HepG2 (cell line): ENCODE results near the gene GMFB. TPM values are rescaled to one million over a fixed set of nuclear protein-coding genes. Genes with fewer than 3 reads are reported as not detected.
A peak's percentile ranks its signal among the peaks of the same experiment; 100 is the strongest.

Source experiments
- ATAC-seq: fragments of 200-7000 bp; cut with Tn5 transposase; 3 replicates; pipeline ENCODE4 v1.9.1; 2020; ENCODE audit warnings: mild to moderate bottlenecking, moderate library complexity
- BruUV-seq: library from RNA; stranded (reverse); fragments of 400-500 nt; replicated peaks from 2 replicates; lab custom pipeline; 2021; lab: Mats Ljungman, UMichigan
- CTCF ChIA-PET: fragments of 300-600 bp; formaldehyde crosslinking; extraction: SDS; loops from one replicate; lab custom pipeline; 2021; ENCODE audit warnings: low total read pairs, inconsistent platforms, low intra/inter-chr PET ratio; lab: Yijun Ruan, JAX
- POLR2A ChIA-PET: fragments of 350-600 bp; sonication (Branson Sonifier 250); formaldehyde crosslinking; loops from one replicate; lab custom pipeline; 2020; ENCODE audit warnings: antibody characterized with exemption, inconsistent platforms; lab: Yijun Ruan, JAX
- DNase-seq: peaks from one replicate; pipeline ENCODE4 v3.0.0-alpha.2; 2015; ENCODE audit warnings: low spot score
- FAIRE-seq: peaks from 3 replicates; lab custom pipeline; 2011; peaks lifted over from hg19 to GRCh38; lab: Jason Lieb, UNC
- H2AFZ ChIP-seq: one replicate; pipeline ENCODE4 v1.6.1; 2011; ENCODE audit warnings: low read length, inconsistent platforms
- H3K27ac ChIP-seq: fragments of 300-600 bp; 3 replicates; pipeline ENCODE4 v1.8.0; 2011; ENCODE audit warnings: mixed run types, mild to moderate bottlenecking, mixed read lengths, low read length, inconsistent platforms; ENCODE audit not compliant: insufficient read depth; ENCODE audit errors: extremely low read length
- H3K27me3 ChIP-seq, 2 experiments: fragments of 200-600 bp in 1 of 2; 2 replicates in 1 of 2; 3 replicates in 1 of 2; pipeline versions ENCODE4 v1.6.0 to v1.8.0; 2011; ENCODE audit warnings: low read length in 2 of 2, mild to moderate bottlenecking in 2 of 2, moderate library complexity in 2 of 2, inconsistent platforms in 1 of 2; ENCODE audit not compliant: insufficient read depth in 2 of 2, control insufficient read depth in 1 of 2
- H3K36me3 ChIP-seq, 2 experiments: fragments of 200-600 bp in 1 of 2; replicated peaks in 1 of 2; 2 replicates in 1 of 2; 3 replicates in 1 of 2; pipeline versions ENCODE4 v1.5.1 to v1.8.0; 2011; ENCODE audit warnings: low read length in 2 of 2, inconsistent platforms in 1 of 2; ENCODE audit not compliant: insufficient read depth in 2 of 2, control insufficient read depth in 1 of 2
- H3K4me1 ChIP-seq: 2 replicates; pipeline ENCODE4 v1.5.1; 2012; ENCODE audit warnings: low read length, inconsistent platforms; ENCODE audit not compliant: insufficient read depth
- H3K4me2 ChIP-seq: 2 replicates; pipeline ENCODE4 v1.6.0; 2011; ENCODE audit warnings: low read depth, low read length, inconsistent platforms
- H3K4me3 ChIP-seq, 3 experiments: fragments of 200-600 bp in 1 of 3; sonication (generic), shearing (Covaris generic) in 1 of 3; replicated peaks in 1 of 3; 2 replicates each; pipeline ENCODE4 v1.5.1; 2011 to 2016; ENCODE audit warnings: low read length in 3 of 3, inconsistent platforms in 2 of 3, low read depth in 2 of 3, mild to moderate bottlenecking in 2 of 3, control low read depth in 1 of 3, mixed read lengths in 1 of 3; ENCODE audit not compliant: insufficient read depth in 1 of 3
- H3K79me2 ChIP-seq: one replicate; pipeline ENCODE4 v1.6.1; 2011; ENCODE audit warnings: low read length, inconsistent platforms; ENCODE audit not compliant: insufficient read depth
- H3K9ac ChIP-seq: 2 replicates; pipeline ENCODE4 v1.6.0; 2011; ENCODE audit warnings: mild to moderate bottlenecking, low read depth, low read length, inconsistent platforms; ENCODE audit not compliant: insufficient read depth
- H3K9me3 ChIP-seq: 2 replicates; pipeline ENCODE4 v1.5.1; 2012; ENCODE audit warnings: mild to moderate bottlenecking, low read length
- H4K20me1 ChIP-seq: 2 replicates; pipeline ENCODE4 v1.6.0; 2011; ENCODE audit warnings: inconsistent platforms, mild to moderate bottlenecking, low read length, moderate library complexity; ENCODE audit not compliant: insufficient read depth
- ARNT ChIP-seq: fragments of 450-650 bp; IDR thresholded peaks from 2 replicates; pipeline ENCODE4 v1.6.1; 2017
- HNRNPK ChIP-seq: fragments of 200-400 bp; formaldehyde crosslinking; IDR thresholded peaks from 2 replicates; pipeline ENCODE4 v1.6.1; 2018; ENCODE audit warnings: low read length, low read depth, moderate library complexity, mild to moderate bottlenecking; ENCODE audit not compliant: poor library complexity, severe bottlenecking
- ONECUT2 ChIP-seq: sonication (generic); formaldehyde crosslinking; IDR thresholded peaks from 2 replicates; pipeline ENCODE4 v1.4.0; 2020; ENCODE audit warnings: missing genetic modification reagents
- PHF21A ChIP-seq: sonication (generic); formaldehyde crosslinking; IDR thresholded peaks from 2 replicates; pipeline ENCODE4 v1.5.0; 2020; ENCODE audit warnings: mild to moderate bottlenecking, missing genetic modification reagents
- POLR2AphosphoS5 ChIP-seq: IDR thresholded peaks from 2 replicates; pipeline ENCODE4 v1.6.1; 2012; ENCODE audit warnings: low read depth, low read length
- SIN3A ChIP-seq: IDR thresholded peaks from 2 replicates; pipeline ENCODE4 v1.6.1; 2011; ENCODE audit warnings: low read depth, mild to moderate bottlenecking, control low read depth, low read length, borderline replicate concordance
- SIX1 ChIP-seq: sonication (generic); formaldehyde crosslinking; IDR thresholded peaks from 2 replicates; pipeline ENCODE4 v1.4.0; 2020; ENCODE audit warnings: missing genetic modification reagents, borderline replicate concordance
- TBX2 ChIP-seq: sonication (generic); formaldehyde crosslinking; IDR thresholded peaks from 2 replicates; pipeline ENCODE4 v1.5.0; 2020; ENCODE audit warnings: missing genetic modification reagents, mild to moderate bottlenecking, borderline replicate concordance
- ZFP41 ChIP-seq: sonication (generic); formaldehyde crosslinking; IDR thresholded peaks from 2 replicates; pipeline ENCODE4 v1.4.0; 2020; ENCODE audit warnings: mild to moderate bottlenecking, missing genetic modification reagents, borderline replicate concordance
- ZMYM3 ChIP-seq: sonication (generic); formaldehyde crosslinking; IDR thresholded peaks from 2 replicates; pipeline ENCODE4 v1.5.1; 2020; ENCODE audit warnings: mild to moderate bottlenecking, missing genetic modification reagents
- ZNF276 ChIP-seq: sonication (generic); formaldehyde crosslinking; IDR thresholded peaks from 2 replicates; pipeline ENCODE4 v1.4.0; 2020; ENCODE audit warnings: mild to moderate bottlenecking, low read depth, missing genetic modification reagents
- ZNF562 ChIP-seq: sonication (generic); formaldehyde crosslinking; IDR thresholded peaks from 2 replicates; pipeline ENCODE4 v1.8.0; 2022; ENCODE audit warnings: missing genetic modification reagents, borderline replicate concordance
- ZNF672 ChIP-seq: sonication (generic); formaldehyde crosslinking; IDR thresholded peaks from 2 replicates; pipeline ENCODE4 v1.8.1; 2022; ENCODE audit warnings: missing genetic modification reagents
- WGBS: methylation state at CpG from one replicate; pipeline ENCODE4 v1.1.6; 2017; ENCODE audit warnings: low lambda C conversion rate; 5-methylcytosine and 5-hydroxymethylcytosine counted together
- in situ Hi-C: cut with HindIII; loops from 2 replicates; pipeline ENCODE4 v1.10.0; 2017; ENCODE audit warnings: low pct_unique_long_range_greater_than_20kb; ENCODE audit not compliant: extremely low pct_ligation_motif_present
- intact Hi-C: fragments of 100-400 bp; cut with micrococcal nuclease; formaldehyde crosslinking; loops from one replicate; pipeline ENCODE4 v1.10.0; 2022; ENCODE audit not compliant: unreplicated experiment
- polyA plus RNA-seq, 8 experiments: library from polyadenylated mRNA; depleted of rRNA in 3 of 8; stranded (reverse) in 7 of 8; unstranded in 1 of 8; fragments of >200 nt; fragmentation: Illumina TruSeq in 4 of 8; extraction: Trizol in 4 of 8; gene quantifications; 2 replicates each; pipeline versions ENCODE4 v1.2.1 to v1.2.3, GENCODE V29; 2011 to 2016; ENCODE audit warnings: low read depth in 4 of 8, missing spikeins in 1 of 8, mixed read lengths in 1 of 8; ENCODE audit not compliant: insufficient read depth in 1 of 8
- total RNA-seq, 5 experiments: library from RNA; depleted of rRNA; stranded (reverse); fragments of >200 nt; fragmentation: Illumina TruSeq; extraction: Trizol; gene quantifications; 2 replicates each; pipeline ENCODE4 v1.2.3, GENCODE V29; 2016; ENCODE audit warnings: low read depth in 1 of 5
- TF ChIP-seq, protein P1 (sequence below): sonication (generic); formaldehyde crosslinking; IDR thresholded peaks from 2 replicates; pipeline ENCODE4 v1.4.0; 2020; ENCODE audit warnings: missing genetic modification reagents
- TF ChIP-seq, protein P2 (sequence below): sonication (generic); formaldehyde crosslinking; IDR thresholded peaks from 2 replicates; pipeline ENCODE4 v1.5.0; 2020; ENCODE audit warnings: missing genetic modification reagents, mild to moderate bottlenecking, borderline replicate concordance

GMFB gene
- total and polyA plus RNA-seq, 2 of the 13 experiments (the other 11 are each of a cell fraction or from before 2014, with no cell fraction given) = 17.3 to 68.2 TPM

DNA sequence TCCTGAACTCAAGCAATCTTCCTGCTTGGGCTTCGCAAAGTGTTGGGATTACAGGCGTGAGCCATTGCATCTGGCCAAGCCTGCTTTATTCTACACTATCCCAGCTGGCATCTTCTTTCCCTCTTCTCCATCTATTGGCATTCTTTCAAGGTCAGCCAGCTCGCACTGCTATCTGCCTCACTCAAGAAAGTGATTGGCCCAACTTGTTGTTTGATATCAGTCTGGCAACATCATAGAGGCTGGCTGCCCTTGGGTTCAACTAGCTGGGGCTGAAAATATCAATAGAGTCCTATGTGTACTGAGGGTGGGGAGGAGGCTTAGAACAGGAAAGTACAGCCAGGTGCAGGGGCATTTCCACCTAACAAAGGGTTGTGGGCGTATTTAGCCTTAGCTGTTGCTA lies 17.1 kb downstream of the GMFB start:
- BruUV-seq = no TSS peak
- no peak overlapping the region for H2AFZ ChIP-seq
- DNase-seq = no peak
- intact Hi-C loops = no loop called here
- 91% methylated on average over 4 of the region's 4 CpGs for WGBS
- POLR2A ChIA-PET = interaction anchor here (1.0 kb wide), 1 partner anchor 16 kb away, joined by 3 read pairs; no protein-coding TSS in a partner anchor
- no peaks in the 10 kb centered on the region for H4K20me1 ChIP-seq
- no peak overlapping the region for H3K4me2 ChIP-seq
- H3K79me2 ChIP-seq = no peaks in the 10 kb centered on the region
- peak; percentile 31; the same call in 2 of the 3 replicates for ATAC-seq
- in situ Hi-C loops = no loop called here
- CTCF ChIA-PET = no interaction called here
- no peak for FAIRE-seq
- no peaks in the 10 kb centered on the region for H3K27me3 ChIP-seq
- TF ChIP-seq ONECUT2 (no peak), TBX2 (no peak), SIN3A (no peak), ARNT (no peak)
- TF ChIP-seq, protein P1, sequence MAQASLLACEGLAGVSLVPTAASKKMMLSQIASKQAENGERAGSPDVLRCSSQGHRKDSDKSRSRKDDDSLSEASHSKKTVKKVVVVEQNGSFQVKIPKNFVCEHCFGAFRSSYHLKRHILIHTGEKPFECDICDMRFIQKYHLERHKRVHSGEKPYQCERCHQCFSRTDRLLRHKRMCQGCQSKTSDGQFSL = no peak
- H3K9ac ChIP-seq = no peak overlapping the region
- peaks cover 0 to 11% of the 10 kb centered on the region in 2 experiments; a peak in 2 of 5 replicates for H3K36me3 ChIP-seq
- 0 out of 2 replicates have a peak, but pooled peaks cover 14% of the 10 kb centered on the region for H3K4me1 ChIP-seq
- peaks cover 12% of the 10 kb centered on the region for H3K9me3 ChIP-seq
- no peak overlapping the region for H3K4me3 ChIP-seq
- H3K27ac ChIP-seq = no peak overlapping the region

DNA sequence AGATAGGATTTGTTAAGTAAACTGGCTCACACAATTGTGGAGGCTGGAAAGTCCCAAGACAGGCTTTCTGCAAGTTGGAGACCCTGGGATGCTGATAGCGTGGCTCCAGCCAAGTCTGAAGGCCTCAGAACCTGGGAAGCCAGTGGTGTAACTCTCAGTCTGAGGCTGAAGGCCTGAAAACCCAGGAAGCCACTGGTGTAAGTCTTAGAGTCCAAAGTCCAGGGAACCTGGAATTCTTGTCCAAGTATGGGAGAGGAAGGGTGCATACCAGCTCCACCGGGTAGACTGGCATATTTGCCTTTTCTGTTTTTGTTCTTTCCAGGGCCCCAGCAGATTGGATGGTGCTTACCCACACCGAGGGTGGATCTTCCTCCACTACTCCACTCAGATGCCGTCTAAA lies 18.1 kb downstream of the GMFB start:
- ChIA-PET POLR2A (no interaction called here), CTCF (no interaction called here)
- Histone ChIP-seq H3K9me3 (peaks cover 12% of the 10 kb centered on the region), H4K20me1 (no peaks in the 10 kb centered on the region), H3K27me3 (no peaks in the 10 kb centered on the region), H3K4me1 (0 out of 2 replicates have a peak, but pooled peaks cover 14% of the 10 kb centered on the region), H3K79me2 (no peaks in the 10 kb centered on the region), H2AFZ (no peak overlapping the region), H3K27ac (no peak overlapping the region), H3K9ac (no peak overlapping the region), H3K36me3 (peaks cover 0 to 9% of the 10 kb centered on the region in 2 experiments; a peak in 2 of 5 replicates), H3K4me2 (no peak overlapping the region), H3K4me3 (no peak overlapping the region)
- WGBS = 93% methylated on average over 4 of the region's 4 CpGs
- no TSS peak for BruUV-seq
- in situ Hi-C loops = no loop called here
- FAIRE-seq (no peak), DNase-seq (no peak), ATAC-seq (0 out of 3 replicates have a peak, but pooled peaks have one; percentile 17)
- intact Hi-C loops = no loop called here
- TF ChIP-seq ZFP41 (CRISPR knock-in tag) = no peak
- TF ChIP-seq, protein P2, sequence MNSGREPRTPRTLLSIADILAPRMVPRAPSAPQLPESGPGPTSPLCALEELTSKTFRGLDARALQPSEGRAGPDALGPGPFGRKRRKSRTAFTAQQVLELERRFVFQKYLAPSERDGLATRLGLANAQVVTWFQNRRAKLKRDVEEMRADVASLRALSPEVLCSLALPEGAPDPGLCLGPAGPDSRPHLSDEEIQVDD (CRISPR knock-in tag) = no peak
- TF ChIP-seq ZNF562 (CRISPR knock-in tag) = no peak
- no peak for TF ChIP-seq ZNF276 (CRISPR knock-in tag)
- TF ChIP-seq SIX1 (CRISPR knock-in tag) = no peak
- no peak for TF ChIP-seq ZNF672 (CRISPR knock-in tag)
- no peak for TF ChIP-seq HNRNPK
- no peak for TF ChIP-seq ZMYM3 (CRISPR knock-in tag)
- TF ChIP-seq POLR2AphosphoS5 = no peak
- TF ChIP-seq PHF21A (CRISPR knock-in tag) = no peak
